ENCODE results near the gene GLRX2.

GLRX2 gene

DNA sequence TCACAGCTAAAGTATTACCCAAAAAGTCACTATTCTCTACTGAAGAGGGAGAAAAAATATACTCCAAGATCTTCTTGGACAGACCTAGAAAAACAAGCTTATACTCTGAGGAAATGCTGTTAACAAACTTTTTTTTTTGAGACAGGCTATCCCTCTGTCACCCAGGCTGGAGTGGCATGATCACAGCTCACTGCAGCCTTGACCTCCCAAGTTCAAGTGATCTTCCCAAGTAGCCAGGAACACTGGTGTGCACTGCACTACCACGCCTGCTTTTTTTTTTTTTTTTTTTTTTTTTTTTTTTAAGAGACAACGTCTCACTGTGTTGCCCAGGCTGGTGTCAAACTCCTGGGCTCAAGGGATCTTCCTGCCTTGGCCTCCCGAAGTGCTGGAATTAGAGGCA, 17.3 kb downstream of the GLRX2 start:
- no peaks in the 10 kb centered on the region for H3K4me1 ChIP-seq (ENCODE audit: control insufficient read depth, insufficient read depth, low read length)
- H3K9me3 ChIP-seq (ENCODE audit: control insufficient read depth in 2 of 2, low read length in 2 of 2) = no peaks in the 10 kb centered on the region
- no peak overlapping the region for H3K27ac ChIP-seq (ENCODE audit: low read length)
- no peak overlapping the region for H3K9ac ChIP-seq (ENCODE audit: low read length in 2 of 2)
- no peaks in the 10 kb centered on the region for H3K27me3 ChIP-seq (ENCODE audit: control insufficient read depth in 1 of 2, insufficient read depth in 2 of 2, low read length in 2 of 2)
- no peak overlapping the region for H3K4me3 ChIP-seq (ENCODE audit: low read length in 2 of 2)
- H3K36me3 ChIP-seq (ENCODE audit: control insufficient read depth in 2 of 2, insufficient read depth in 2 of 2, low read length in 2 of 2) = peaks cover 13 to 14% of the 10 kb centered on the region in 2 donors

DNA sequence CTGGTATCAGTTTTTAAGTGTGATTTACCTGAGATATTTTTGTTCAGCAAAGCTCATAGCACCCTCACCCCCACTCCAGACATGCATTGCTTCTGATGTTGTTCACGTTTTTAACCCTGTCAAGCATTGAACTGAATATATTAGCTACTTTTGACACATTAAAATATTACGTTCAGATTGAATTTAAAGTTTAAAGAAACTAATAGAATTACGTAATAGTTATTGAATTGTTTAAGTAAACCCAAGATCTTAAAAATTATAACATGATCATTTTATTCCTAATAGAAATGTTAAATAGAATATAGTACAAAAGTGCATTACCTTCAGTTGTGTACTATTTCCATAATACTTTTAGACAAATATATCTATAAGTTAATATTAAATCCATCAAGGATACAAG, 18.9 kb downstream of the GLRX2 start:
- H3K36me3 ChIP-seq (ENCODE audit: control insufficient read depth in 2 of 2, insufficient read depth in 2 of 2, low read length in 2 of 2) = peaks cover 18 to 19% of the 10 kb centered on the region in 2 donors

DNA sequence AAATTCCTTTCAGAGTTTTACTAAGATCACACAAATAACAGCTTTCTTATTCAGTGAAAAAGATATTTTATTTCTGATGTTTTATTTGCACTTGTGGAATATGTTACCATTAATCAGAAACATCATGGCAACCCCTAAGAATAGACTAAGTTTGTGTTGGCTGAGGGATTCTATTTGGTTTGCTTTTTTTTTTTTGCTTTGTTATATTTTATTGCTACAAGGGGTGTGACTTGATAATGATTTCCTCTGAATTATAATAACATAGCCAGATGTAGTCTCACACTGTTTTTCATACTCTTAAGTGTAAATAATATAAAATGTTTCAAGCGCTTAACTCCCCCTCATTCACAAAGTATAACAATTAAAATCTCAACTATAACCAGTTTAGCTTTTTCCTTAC, 20.0 kb downstream of the GLRX2 start:
- H3K4me3 ChIP-seq (ENCODE audit: low read length in 2 of 2) = no peak overlapping the region
- peaks cover 18 to 19% of the 10 kb centered on the region in 2 donors for H3K36me3 ChIP-seq (ENCODE audit: control insufficient read depth in 2 of 2, insufficient read depth in 2 of 2, low read length in 2 of 2)
- H3K9ac ChIP-seq (ENCODE audit: low read length in 2 of 2) = no peak overlapping the region
- no peak overlapping the region for H3K27ac ChIP-seq (ENCODE audit: low read length)
- no peaks in the 10 kb centered on the region for H3K4me1 ChIP-seq (ENCODE audit: control insufficient read depth, insufficient read depth, low read length)
- H3K27me3 ChIP-seq (ENCODE audit: control insufficient read depth in 1 of 2, insufficient read depth in 2 of 2, low read length in 2 of 2) = no peaks in the 10 kb centered on the region
- no peaks in the 10 kb centered on the region for H3K9me3 ChIP-seq (ENCODE audit: control insufficient read depth in 2 of 2, low read length in 2 of 2)

More for the DNA sequence above, 18.9 kb downstream of the GLRX2 start:
- Histone ChIP-seq H3K27ac (ENCODE audit: low read length) (no peak overlapping the region), H3K9me3 (ENCODE audit: control insufficient read depth in 2 of 2, low read length in 2 of 2) (no peaks in the 10 kb centered on the region), H3K9ac (ENCODE audit: low read length in 2 of 2) (no peak overlapping the region), H3K27me3 (ENCODE audit: control insufficient read depth in 1 of 2, insufficient read depth in 2 of 2, low read length in 2 of 2) (no peaks in the 10 kb centered on the region), H3K4me3 (ENCODE audit: low read length in 2 of 2) (no peak overlapping the region), H3K4me1 (ENCODE audit: control insufficient read depth, insufficient read depth, low read length) (no peaks in the 10 kb centered on the region)

DNA sequence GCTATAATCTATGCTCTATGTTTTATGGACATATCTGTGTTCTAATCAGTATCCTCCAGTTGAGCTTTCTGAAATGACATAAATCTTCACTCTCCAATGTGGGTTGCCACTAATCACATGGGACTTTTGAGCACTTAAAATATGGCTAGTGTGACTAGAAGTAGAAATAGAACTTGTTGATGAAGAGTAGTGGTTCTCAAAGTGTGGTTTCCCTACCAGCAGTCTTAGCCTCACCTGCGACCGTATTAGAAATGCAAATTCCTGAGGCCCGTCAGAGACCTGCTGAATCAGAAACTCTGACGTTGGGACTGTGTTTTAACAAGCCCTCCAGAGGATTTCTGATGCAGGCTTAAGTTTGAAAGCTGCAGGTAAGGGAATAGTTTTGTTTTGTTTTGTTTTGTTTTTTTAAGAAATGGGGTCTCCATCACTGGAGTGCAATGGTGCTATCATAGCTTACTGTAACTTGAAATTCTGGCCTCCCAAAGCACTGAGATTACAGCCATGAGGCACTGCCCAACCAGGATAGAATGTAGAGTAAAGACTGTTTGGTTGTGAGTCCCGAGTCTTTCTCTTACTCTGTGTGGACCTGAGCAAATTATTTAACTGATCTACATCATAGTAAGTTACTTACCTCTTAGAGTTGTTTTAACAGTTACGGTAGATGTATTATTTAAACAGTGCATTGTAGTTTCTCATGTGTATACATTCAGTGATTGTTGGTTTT, 21.7 kb downstream of the GLRX2 start:
- Histone ChIP-seq H3K9me3 (ENCODE audit: control insufficient read depth in 2 of 2, low read length in 2 of 2) (no peaks in the 10 kb centered on the region), H3K27me3 (ENCODE audit: control insufficient read depth in 1 of 2, insufficient read depth in 2 of 2, low read length in 2 of 2) (no peaks in the 10 kb centered on the region), H3K36me3 (ENCODE audit: control insufficient read depth in 2 of 2, insufficient read depth in 2 of 2, low read length in 2 of 2) (peaks cover 18 to 31% of the 10 kb centered on the region in 2 donors)

DNA sequence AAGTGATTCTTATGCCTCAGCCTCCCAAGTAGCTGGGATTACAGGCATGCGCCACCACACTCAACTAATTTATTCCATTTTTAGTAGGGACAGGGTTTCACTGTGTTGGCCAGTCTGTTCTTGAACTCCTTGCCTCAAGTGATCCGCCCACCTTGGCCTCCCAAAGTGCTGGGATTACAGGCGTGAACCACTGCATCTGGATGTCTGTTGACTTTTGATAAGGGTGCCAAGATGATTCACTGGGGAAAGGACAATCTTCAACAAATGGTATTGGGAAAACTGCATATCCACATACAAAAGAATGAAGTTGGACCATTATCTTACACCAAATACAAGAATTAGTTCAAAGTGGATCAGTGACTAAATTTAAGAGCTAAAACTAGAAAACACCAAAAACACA, 26.0 kb downstream of the GLRX2 start:
- Histone ChIP-seq H3K36me3 (ENCODE audit: control insufficient read depth in 2 of 2, insufficient read depth in 2 of 2, low read length in 2 of 2) (peaks cover 19 to 41% of the 10 kb centered on the region in 2 donors), H3K9me3 (ENCODE audit: control insufficient read depth in 2 of 2, low read length in 2 of 2) (no peaks in the 10 kb centered on the region), H3K27ac (ENCODE audit: low read length) (no peak overlapping the region), H3K4me3 (ENCODE audit: low read length in 2 of 2) (no peak overlapping the region), H3K9ac (ENCODE audit: low read length in 2 of 2) (no peak overlapping the region), H3K27me3 (ENCODE audit: control insufficient read depth in 1 of 2, insufficient read depth in 2 of 2, low read length in 2 of 2) (no peaks in the 10 kb centered on the region), H3K4me1 (ENCODE audit: control insufficient read depth, insufficient read depth, low read length) (no peaks in the 10 kb centered on the region)

More for the DNA sequence above, 21.7 kb downstream of the GLRX2 start:
- no peak overlapping the region for H3K4me3 ChIP-seq (ENCODE audit: low read length in 2 of 2)
- H3K27ac ChIP-seq (ENCODE audit: low read length) = no peak overlapping the region
- H3K4me1 ChIP-seq (ENCODE audit: control insufficient read depth, insufficient read depth, low read length) = no peaks in the 10 kb centered on the region
- H3K9ac ChIP-seq (ENCODE audit: low read length in 2 of 2) = no peak overlapping the region

DNA sequence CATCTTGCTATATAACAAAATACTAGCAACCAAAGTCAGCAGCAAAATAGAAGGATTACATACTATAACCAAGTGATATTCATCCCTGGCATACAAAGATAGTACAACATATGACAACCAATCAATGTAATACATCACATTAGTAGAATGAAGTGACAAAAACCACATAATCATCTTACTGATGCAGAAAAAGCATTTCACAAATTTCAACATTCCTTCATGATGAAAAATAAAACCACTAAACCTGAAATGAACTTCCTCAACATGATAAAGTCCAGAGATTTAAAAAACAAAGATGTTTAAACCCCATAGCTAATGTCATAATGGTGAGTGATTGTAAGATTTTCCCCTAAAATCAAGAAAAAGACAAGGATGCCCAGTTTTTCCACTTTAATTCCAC, 27.2 kb downstream of the GLRX2 start:
- Histone ChIP-seq H3K27me3 (ENCODE audit: control insufficient read depth in 1 of 2, insufficient read depth in 2 of 2, low read length in 2 of 2) (no peaks in the 10 kb centered on the region), H3K36me3 (ENCODE audit: control insufficient read depth in 2 of 2, insufficient read depth in 2 of 2, low read length in 2 of 2) (peaks cover 11 to 31% of the 10 kb centered on the region in 2 donors), H3K4me3 (ENCODE audit: low read length in 2 of 2) (no peak overlapping the region), H3K9me3 (ENCODE audit: control insufficient read depth in 2 of 2, low read length in 2 of 2) (no peaks in the 10 kb centered on the region), H3K27ac (ENCODE audit: low read length) (no peak overlapping the region), H3K4me1 (ENCODE audit: control insufficient read depth, insufficient read depth, low read length) (no peaks in the 10 kb centered on the region), H3K9ac (ENCODE audit: low read length in 2 of 2) (no peak overlapping the region)

DNA sequence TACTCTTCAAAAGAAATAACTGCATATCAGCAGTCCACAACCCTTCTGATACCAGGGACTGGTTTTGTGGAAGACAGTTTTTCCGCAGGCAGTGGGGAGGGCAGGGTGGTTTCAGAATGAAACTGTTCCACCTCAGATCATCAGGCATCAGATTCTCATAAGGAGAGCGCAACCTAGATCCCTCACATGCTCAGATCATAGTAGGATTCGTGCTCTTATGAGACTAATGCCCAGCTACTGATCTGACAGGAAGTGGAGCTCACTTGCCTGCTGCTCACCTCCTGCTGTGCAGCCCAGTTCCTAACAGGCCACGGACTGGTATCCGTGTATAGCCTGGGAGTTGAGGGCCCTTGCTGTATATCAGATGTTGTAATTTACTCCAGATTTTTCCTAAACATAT, 34.3 kb downstream of the GLRX2 start:
- H3K4me1 ChIP-seq (ENCODE audit: control insufficient read depth, insufficient read depth, low read length) = no peaks in the 10 kb centered on the region
- no peak overlapping the region for H3K27ac ChIP-seq (ENCODE audit: low read length)

DNA sequence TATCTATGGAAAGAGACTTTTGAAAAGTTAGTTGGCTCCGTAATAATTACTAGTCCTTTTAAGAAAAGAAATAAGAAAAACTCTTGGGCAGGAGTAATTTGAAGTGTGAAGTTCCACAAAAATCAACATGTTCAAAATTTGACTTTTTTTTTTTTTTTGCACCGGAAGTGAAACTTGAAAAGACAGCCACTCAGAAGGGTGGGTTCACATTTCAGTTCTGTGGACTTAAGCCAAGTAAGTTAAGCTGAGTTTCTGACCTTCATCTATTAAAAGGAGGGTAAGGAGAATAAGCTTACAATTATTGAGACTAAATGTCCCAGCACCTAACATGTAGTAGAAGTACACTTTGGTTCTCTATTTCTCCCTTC, 34.8 kb downstream of the GLRX2 start:
- no peak overlapping the region for H3K9ac ChIP-seq (ENCODE audit: low read length in 2 of 2)
- H3K27me3 ChIP-seq (ENCODE audit: control insufficient read depth in 1 of 2, insufficient read depth in 2 of 2, low read length in 2 of 2) = no peaks in the 10 kb centered on the region
- H3K27ac ChIP-seq (ENCODE audit: low read length) = no peak overlapping the region
- H3K9me3 ChIP-seq (ENCODE audit: control insufficient read depth in 2 of 2, low read length in 2 of 2) = no peaks in the 10 kb centered on the region
- no peaks in the 10 kb centered on the region for H3K4me1 ChIP-seq (ENCODE audit: control insufficient read depth, insufficient read depth, low read length)
- no peak overlapping the region for H3K4me3 ChIP-seq (ENCODE audit: low read length in 2 of 2)
- peaks cover 7 to 9% of the 10 kb centered on the region in 2 donors for H3K36me3 ChIP-seq (ENCODE audit: control insufficient read depth in 2 of 2, insufficient read depth in 2 of 2, low read length in 2 of 2)

More for the DNA sequence above, 34.3 kb downstream of the GLRX2 start:
- Histone ChIP-seq H3K4me3 (ENCODE audit: low read length in 2 of 2) (no peak overlapping the region), H3K9ac (ENCODE audit: low read length in 2 of 2) (no peak overlapping the region), H3K27me3 (ENCODE audit: control insufficient read depth in 1 of 2, insufficient read depth in 2 of 2, low read length in 2 of 2) (no peaks in the 10 kb centered on the region), H3K36me3 (ENCODE audit: control insufficient read depth in 2 of 2, insufficient read depth in 2 of 2, low read length in 2 of 2) (peaks cover 7 to 9% of the 10 kb centered on the region in 2 donors), H3K9me3 (ENCODE audit: control insufficient read depth in 2 of 2, low read length in 2 of 2) (no peaks in the 10 kb centered on the region)

DNA sequence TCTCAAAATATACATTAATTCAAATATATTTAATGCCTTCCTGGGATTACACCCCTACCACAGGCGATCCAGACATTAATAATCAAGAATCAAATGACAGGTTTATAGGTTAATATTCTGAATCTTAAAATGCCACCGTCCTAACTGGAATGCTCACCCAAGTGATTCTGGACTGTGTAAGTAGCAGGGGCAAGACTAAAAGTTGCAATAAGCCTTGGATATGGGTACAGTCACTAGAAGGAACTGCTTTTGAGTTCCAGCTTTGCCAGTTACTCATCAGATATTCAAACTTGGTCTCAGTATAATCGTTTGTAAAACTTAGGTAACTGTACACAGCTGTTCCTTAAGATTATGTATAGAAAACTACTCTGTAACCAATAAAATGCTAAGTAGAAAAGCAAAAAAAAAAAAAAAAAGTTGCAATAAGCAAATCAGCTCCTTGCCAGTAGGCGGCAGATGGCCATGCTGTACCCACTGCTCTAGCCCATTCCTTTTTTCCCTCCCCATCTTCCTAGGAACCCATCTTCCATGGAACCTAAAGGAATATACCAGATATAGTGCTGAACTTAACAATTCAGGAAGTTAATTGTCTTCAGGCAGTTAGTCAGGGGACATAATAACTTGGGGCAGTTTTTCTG, 35.3 kb downstream of the GLRX2 start:
- Histone ChIP-seq H3K4me3 (ENCODE audit: low read length in 2 of 2) (no peak overlapping the region), H3K9ac (ENCODE audit: low read length in 2 of 2) (no peak overlapping the region), H3K9me3 (ENCODE audit: control insufficient read depth in 2 of 2, low read length in 2 of 2) (no peaks in the 10 kb centered on the region), H3K27ac (ENCODE audit: low read length) (no peak overlapping the region), H3K36me3 (ENCODE audit: control insufficient read depth in 2 of 2, insufficient read depth in 2 of 2, low read length in 2 of 2) (peaks cover 7 to 9% of the 10 kb centered on the region in 2 donors), H3K4me1 (ENCODE audit: control insufficient read depth, insufficient read depth, low read length) (no peaks in the 10 kb centered on the region), H3K27me3 (ENCODE audit: control insufficient read depth in 1 of 2, insufficient read depth in 2 of 2, low read length in 2 of 2) (no peaks in the 10 kb centered on the region)

DNA sequence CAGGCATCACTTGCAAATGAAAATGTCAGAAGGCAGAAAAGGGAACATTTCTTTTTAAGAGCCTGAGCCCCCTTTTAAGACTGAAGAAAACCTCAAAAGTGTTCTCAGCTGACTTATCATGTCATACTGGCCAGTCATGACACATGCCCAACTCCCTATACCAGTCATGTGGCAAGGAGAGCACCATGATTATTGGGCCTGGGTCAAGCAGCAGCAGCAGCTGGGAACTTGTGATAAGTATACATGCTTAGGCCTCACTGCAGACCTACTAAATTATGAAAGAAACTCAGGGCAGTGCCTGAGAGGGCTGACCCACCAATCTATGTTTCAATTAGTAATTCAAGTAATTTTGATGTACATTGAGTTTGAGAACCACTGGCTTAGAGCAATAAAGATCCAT, 37.2 kb downstream of the GLRX2 start:
- Histone ChIP-seq H3K27me3 (ENCODE audit: control insufficient read depth in 1 of 2, insufficient read depth in 2 of 2, low read length in 2 of 2) (no peaks in the 10 kb centered on the region), H3K4me1 (ENCODE audit: control insufficient read depth, insufficient read depth, low read length) (no peaks in the 10 kb centered on the region), H3K36me3 (ENCODE audit: control insufficient read depth in 2 of 2, insufficient read depth in 2 of 2, low read length in 2 of 2) (peaks cover 7 to 9% of the 10 kb centered on the region in 2 donors), H3K9me3 (ENCODE audit: control insufficient read depth in 2 of 2, low read length in 2 of 2) (no peaks in the 10 kb centered on the region), H3K27ac (ENCODE audit: low read length) (no peak overlapping the region), H3K4me3 (ENCODE audit: low read length in 2 of 2) (no peak overlapping the region), H3K9ac (ENCODE audit: low read length in 2 of 2) (no peak overlapping the region)

DNA sequence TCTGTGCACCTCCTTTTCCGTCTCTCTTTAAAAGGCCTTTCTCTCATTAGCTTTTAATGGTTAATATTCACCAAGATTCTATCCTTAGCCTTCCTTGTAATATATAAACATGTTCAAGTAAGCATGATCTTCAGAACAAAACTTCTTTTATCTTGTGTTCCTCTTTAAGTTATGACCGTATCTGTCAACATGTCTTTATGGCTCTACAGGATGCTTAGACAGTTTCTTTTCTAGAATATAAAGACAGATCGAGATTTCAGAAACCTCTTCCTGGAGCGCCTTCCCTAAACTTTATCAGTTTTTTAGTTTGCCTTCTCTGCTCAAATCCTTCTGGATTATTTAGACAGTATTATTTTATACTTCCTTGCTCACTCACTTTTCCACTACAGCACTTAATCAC, 38.6 kb downstream of the GLRX2 start:
- Histone ChIP-seq H3K4me1 (ENCODE audit: control insufficient read depth, insufficient read depth, low read length) (no peaks in the 10 kb centered on the region), H3K4me3 (ENCODE audit: low read length in 2 of 2) (no peak overlapping the region), H3K27me3 (ENCODE audit: control insufficient read depth in 1 of 2, insufficient read depth in 2 of 2, low read length in 2 of 2) (no peaks in the 10 kb centered on the region), H3K9ac (ENCODE audit: low read length in 2 of 2) (no peak overlapping the region), H3K27ac (ENCODE audit: low read length) (no peak overlapping the region), H3K36me3 (ENCODE audit: control insufficient read depth in 2 of 2, insufficient read depth in 2 of 2, low read length in 2 of 2) (peaks cover 7 to 9% of the 10 kb centered on the region in 2 donors), H3K9me3 (ENCODE audit: control insufficient read depth in 2 of 2, low read length in 2 of 2) (no peaks in the 10 kb centered on the region)
